ENCODE data around the gene PCSK5. TPM values are rescaled to one million over a fixed set of nuclear protein-coding genes. Genes with fewer than 3 reads are reported as not detected.

PCSK5 gene
- polyA plus RNA-seq, 1 donor from 2014 or later = 1.7 TPM

DNA sequence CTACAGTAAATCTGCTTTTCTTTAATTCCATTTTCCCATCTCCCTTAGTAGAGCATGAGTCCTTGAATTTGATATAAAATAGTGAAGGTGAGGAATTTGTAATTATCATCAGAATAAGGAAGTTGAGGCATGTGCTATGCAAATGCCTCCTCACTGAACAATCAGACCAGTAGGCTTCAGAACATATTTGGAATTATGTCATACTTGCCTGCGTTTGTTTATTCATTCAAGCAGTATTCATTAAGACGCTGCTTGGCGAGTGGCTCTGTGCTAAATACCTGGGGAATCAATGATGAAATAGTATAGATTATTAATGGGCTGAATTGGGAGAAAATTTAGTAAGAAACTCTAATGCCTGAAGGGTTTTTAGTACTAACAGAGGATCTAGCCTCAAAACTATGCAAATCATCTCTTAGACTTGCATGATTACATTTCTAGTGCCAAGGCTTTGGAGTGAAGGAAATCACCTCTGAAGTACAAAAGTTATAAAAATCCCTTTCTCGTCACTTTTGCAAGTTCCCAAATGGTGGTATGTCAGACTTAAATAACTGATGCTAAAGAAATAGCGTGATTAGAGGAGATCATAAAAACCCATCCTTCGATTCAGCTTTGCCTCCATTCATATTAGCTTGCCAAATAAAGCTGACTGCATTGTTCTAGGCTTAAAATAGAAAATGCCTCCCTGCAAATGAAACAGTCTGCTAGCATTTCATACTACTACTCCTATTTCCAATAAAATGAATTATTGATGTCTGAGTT, 141.7 kb downstream of the PCSK5 start:
- no peaks in the 10 kb centered on the region for H3F3A ChIP-seq (ENCODE audit: insufficient read depth, low read length, poor library complexity, severe bottlenecking)
- H3K9me2 ChIP-seq (ENCODE audit: insufficient read depth, low read length) = no peaks in the 10 kb centered on the region
- H3K4me3 ChIP-seq (ENCODE audit: low read length) = no peak overlapping the region
- TF ChIP-seq SMC3 (conservative IDR thresholded peaks at IDR 0.05; ENCODE audit: poor library complexity) (no peak), POLR2AphosphoS5 (IDR thresholded peaks at IDR 0.05) (no peak), RAD21 (conservative IDR thresholded peaks at IDR 0.05) (no peak), EP300 (conservative IDR thresholded peaks at IDR 0.05; ENCODE audit: poor library complexity, severe bottlenecking) (no peak), EZH2 (IDR thresholded peaks at IDR 0.05; ENCODE audit: borderline replicate concordance, insufficient read depth, low read length, poor library complexity, severe bottlenecking) (no peak), TAF1 (IDR thresholded peaks at IDR 0.05; ENCODE audit: low read depth) (no peak)
- TF ChIP-seq, protein P1, sequence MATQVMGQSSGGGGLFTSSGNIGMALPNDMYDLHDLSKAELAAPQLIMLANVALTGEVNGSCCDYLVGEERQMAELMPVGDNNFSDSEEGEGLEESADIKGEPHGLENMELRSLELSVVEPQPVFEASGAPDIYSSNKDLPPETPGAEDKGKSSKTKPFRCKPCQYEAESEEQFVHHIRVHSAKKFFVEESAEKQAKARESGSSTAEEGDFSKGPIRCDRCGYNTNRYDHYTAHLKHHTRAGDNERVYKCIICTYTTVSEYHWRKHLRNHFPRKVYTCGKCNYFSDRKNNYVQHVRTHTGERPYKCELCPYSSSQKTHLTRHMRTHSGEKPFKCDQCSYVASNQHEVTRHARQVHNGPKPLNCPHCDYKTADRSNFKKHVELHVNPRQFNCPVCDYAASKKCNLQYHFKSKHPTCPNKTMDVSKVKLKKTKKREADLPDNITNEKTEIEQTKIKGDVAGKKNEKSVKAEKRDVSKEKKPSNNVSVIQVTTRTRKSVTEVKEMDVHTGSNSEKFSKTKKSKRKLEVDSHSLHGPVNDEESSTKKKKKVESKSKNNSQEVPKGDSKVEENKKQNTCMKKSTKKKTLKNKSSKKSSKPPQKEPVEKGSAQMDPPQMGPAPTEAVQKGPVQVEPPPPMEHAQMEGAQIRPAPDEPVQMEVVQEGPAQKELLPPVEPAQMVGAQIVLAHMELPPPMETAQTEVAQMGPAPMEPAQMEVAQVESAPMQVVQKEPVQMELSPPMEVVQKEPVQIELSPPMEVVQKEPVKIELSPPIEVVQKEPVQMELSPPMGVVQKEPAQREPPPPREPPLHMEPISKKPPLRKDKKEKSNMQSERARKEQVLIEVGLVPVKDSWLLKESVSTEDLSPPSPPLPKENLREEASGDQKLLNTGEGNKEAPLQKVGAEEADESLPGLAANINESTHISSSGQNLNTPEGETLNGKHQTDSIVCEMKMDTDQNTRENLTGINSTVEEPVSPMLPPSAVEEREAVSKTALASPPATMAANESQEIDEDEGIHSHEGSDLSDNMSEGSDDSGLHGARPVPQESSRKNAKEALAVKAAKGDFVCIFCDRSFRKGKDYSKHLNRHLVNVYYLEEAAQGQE (IDR thresholded peaks at IDR 0.05; ENCODE audit: borderline replicate concordance) = no peak
- TF ChIP-seq, protein P2, sequence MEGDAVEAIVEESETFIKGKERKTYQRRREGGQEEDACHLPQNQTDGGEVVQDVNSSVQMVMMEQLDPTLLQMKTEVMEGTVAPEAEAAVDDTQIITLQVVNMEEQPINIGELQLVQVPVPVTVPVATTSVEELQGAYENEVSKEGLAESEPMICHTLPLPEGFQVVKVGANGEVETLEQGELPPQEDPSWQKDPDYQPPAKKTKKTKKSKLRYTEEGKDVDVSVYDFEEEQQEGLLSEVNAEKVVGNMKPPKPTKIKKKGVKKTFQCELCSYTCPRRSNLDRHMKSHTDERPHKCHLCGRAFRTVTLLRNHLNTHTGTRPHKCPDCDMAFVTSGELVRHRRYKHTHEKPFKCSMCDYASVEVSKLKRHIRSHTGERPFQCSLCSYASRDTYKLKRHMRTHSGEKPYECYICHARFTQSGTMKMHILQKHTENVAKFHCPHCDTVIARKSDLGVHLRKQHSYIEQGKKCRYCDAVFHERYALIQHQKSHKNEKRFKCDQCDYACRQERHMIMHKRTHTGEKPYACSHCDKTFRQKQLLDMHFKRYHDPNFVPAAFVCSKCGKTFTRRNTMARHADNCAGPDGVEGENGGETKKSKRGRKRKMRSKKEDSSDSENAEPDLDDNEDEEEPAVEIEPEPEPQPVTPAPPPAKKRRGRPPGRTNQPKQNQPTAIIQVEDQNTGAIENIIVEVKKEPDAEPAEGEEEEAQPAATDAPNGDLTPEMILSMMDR (IDR thresholded peaks at IDR 0.05; ENCODE audit: poor library complexity, severe bottlenecking) = no peak
- no peak overlapping the region for H3K4me2 ChIP-seq (ENCODE audit: low read length)
- no peak overlapping the region for H2AFZ ChIP-seq (ENCODE audit: low read depth, low read length)
- H3K36me3 ChIP-seq (ENCODE audit: insufficient read depth, low read length) = no peaks in the 10 kb centered on the region
- no peaks in the 10 kb centered on the region for H4K20me1 ChIP-seq (ENCODE audit: insufficient read depth)
- H3K27me3 ChIP-seq (ENCODE audit: insufficient read depth, low read depth, low read length) = no peaks in the 10 kb centered on the region
- H3K9ac ChIP-seq (ENCODE audit: low read length) = no peak overlapping the region
- H3K9me3 ChIP-seq (ENCODE audit: low read length) = no peaks in the 10 kb centered on the region
- no peak overlapping the region for H3K27ac ChIP-seq (ENCODE audit: low read length)
- H3K79me2 ChIP-seq (replicated peaks; ENCODE audit: insufficient read depth, low read length) = no peaks in the 10 kb centered on the region

DNA sequence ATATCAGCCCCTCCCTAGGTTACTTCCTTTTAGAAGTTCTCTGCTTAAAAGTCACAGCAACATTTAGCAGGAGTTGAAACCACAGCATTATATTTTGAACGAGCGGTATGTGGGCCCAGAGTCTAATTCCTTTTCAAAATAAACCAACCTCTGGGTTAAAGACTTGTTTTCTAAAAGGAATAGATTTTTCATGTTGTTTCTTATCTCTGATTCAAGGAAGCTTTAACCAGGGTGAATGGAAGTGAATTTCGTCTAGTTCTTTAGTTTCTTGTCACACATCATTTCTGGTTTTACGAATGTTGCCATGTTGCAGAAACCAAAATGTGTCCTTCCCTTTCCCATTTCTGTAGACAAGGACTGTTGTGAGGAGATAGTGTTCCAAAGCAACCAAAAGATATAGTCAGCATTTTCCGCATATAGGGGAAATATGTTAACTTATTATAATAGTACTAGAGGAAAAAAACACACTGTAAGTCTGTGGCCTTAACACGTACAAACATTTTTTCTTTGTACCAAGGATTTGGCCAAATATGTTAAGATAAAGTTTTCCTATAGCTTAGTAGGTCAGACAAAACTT, 142.4 kb downstream of the PCSK5 start:
- H3K4me2 ChIP-seq (ENCODE audit: low read length) = no peak overlapping the region
- TF ChIP-seq, protein P2 (IDR thresholded peaks at IDR 0.05; ENCODE audit: poor library complexity, severe bottlenecking) = no peak
- TF ChIP-seq SMC3 (conservative IDR thresholded peaks at IDR 0.05; ENCODE audit: poor library complexity) (no peak), EP300 (conservative IDR thresholded peaks at IDR 0.05; ENCODE audit: poor library complexity, severe bottlenecking) (no peak), TAF1 (IDR thresholded peaks at IDR 0.05; ENCODE audit: low read depth) (no peak), RAD21 (conservative IDR thresholded peaks at IDR 0.05) (no peak), MXI1 (conservative IDR thresholded peaks at IDR 0.05; ENCODE audit: poor library complexity, severe bottlenecking) (no peak), POLR2AphosphoS5 (IDR thresholded peaks at IDR 0.05) (no peak), EZH2 (IDR thresholded peaks at IDR 0.05; ENCODE audit: borderline replicate concordance, insufficient read depth, low read length, poor library complexity, severe bottlenecking) (no peak)
- TF ChIP-seq, protein P1 (IDR thresholded peaks at IDR 0.05; ENCODE audit: borderline replicate concordance) = no peak

More for the DNA sequence above, 142.4 kb downstream of the PCSK5 start:
- Histone ChIP-seq H3K27ac (ENCODE audit: low read length) (no peak overlapping the region), H2AFZ (ENCODE audit: low read depth, low read length) (no peak overlapping the region), H3K4me3 (ENCODE audit: low read length) (no peak overlapping the region), H3K9ac (ENCODE audit: low read length) (no peak overlapping the region), H3K36me3 (ENCODE audit: insufficient read depth, low read length) (no peaks in the 10 kb centered on the region), H3K27me3 (ENCODE audit: insufficient read depth, low read depth, low read length) (no peaks in the 10 kb centered on the region), H3K79me2 (replicated peaks; ENCODE audit: insufficient read depth, low read length) (no peaks in the 10 kb centered on the region), H3K9me2 (ENCODE audit: insufficient read depth, low read length) (no peaks in the 10 kb centered on the region), H3K9me3 (ENCODE audit: low read length) (no peaks in the 10 kb centered on the region), H3F3A (ENCODE audit: insufficient read depth, low read length, poor library complexity, severe bottlenecking) (no peaks in the 10 kb centered on the region), H4K20me1 (ENCODE audit: insufficient read depth) (no peaks in the 10 kb centered on the region)

Data from neural cell (in vitro differentiated cells).